DMS 273 (cell line): ENCODE measurements around the gene PTPRN2.
"Not testable (repeated sequence)": the region's sequence is repeated elsewhere in the genome, so short reads cannot be mapped to it uniquely, and the experiment has no call there.

ENCODE experiments used
- DNase-seq: peaks from one replicate; lab custom pipeline; 2025; ENCODE audit not compliant: unreplicated experiment; lab: John Stamatoyannopoulos, UW

PTPRN2 gene

DNA sequence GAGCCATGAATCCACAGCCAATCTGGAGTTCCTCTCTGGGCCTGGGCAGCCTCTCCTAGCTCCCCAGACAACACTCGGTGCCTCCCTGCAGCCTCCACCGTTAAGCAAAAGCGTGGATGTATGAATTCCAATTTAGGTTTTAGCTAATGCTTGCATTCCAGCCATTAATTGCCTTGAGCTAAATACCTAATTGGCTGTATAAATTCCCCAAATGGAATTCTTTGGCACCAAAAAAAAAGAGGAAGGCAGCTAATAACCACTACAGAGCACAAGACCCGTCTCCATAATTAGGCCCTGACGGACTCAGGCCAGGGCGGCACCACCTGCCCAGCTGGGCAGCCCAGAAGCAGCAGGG, 140.5 kb downstream of the PTPRN2 start:
- DNase-seq: no peak

DNA sequence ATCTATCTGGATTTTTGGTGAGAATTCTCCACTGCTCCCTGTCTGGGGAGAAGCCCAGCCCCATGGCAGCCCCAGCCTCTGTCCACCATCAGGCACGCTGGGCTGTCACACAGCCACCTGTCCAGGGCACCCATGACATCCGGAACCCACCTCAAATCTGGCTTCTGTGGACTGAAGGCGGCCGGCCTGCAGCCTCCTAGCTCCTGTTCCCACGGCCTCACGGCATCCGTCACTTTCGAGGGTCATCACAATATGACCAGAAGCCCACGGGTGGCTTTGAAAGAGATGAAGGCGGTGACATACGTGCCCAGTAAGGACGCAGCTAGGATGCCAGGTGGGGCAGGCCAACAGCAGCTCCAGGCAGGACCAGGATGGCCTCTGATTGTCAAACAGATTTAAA, 140.9 kb downstream of the PTPRN2 start:
- no peak for DNase-seq

DNA sequence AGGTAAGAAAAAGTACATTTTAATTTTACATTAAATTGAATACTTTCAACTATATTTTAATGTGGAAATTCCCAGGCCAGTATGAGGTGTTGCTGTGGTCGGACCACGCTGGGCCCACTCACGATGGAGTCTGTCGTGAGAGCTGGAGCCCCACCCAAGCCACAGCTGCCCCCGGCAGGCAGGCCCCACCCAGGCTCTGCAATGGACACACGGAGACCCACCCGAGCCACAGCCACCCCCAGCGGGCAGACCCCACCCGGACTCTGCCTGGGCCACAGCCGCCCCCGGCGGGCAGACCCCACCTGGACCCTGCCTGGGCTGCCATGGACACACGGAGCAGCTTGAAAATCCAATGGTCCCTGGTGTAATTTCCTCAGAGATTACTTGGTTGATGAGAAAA, 141.3 kb downstream of the PTPRN2 start:
- no peak for DNase-seq

DNA sequence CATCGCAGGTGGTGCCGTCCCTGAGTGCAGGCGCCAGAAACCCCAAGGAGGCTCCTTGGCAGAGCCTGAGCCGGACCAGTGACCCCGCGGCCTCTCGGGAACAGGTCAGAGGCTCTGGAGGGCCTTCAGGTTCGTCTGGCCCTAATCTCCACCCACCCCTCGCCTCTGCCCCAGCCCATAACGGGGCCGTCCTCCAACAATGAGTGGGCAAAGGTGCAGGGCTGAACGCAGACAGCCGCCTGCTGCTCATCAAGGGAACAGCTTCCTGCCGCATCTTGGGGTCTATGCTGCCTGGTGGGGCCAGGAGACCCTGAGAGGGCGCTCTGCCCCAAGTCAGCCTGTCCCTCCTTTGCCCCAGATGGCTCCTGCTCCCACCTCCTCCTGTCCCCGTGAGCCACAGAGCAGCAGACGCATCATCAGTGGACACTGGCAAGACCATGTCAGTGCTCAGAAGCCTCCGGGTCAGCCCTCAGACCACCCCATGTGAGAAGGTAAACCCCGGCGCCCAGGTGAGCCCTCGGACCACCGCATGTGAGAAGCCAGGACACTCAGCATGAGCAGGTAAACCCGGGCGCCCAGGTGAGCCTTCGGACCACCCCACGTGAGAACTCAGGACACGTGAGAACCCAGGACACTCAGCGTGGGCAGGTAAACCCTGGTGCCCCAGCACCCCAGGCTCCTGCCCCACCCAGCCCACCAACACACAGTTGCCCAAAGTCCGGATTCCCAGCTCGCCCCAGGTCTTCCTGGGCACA, 142.0 kb downstream of the PTPRN2 start:
- DNase-seq: no peak

DNA sequence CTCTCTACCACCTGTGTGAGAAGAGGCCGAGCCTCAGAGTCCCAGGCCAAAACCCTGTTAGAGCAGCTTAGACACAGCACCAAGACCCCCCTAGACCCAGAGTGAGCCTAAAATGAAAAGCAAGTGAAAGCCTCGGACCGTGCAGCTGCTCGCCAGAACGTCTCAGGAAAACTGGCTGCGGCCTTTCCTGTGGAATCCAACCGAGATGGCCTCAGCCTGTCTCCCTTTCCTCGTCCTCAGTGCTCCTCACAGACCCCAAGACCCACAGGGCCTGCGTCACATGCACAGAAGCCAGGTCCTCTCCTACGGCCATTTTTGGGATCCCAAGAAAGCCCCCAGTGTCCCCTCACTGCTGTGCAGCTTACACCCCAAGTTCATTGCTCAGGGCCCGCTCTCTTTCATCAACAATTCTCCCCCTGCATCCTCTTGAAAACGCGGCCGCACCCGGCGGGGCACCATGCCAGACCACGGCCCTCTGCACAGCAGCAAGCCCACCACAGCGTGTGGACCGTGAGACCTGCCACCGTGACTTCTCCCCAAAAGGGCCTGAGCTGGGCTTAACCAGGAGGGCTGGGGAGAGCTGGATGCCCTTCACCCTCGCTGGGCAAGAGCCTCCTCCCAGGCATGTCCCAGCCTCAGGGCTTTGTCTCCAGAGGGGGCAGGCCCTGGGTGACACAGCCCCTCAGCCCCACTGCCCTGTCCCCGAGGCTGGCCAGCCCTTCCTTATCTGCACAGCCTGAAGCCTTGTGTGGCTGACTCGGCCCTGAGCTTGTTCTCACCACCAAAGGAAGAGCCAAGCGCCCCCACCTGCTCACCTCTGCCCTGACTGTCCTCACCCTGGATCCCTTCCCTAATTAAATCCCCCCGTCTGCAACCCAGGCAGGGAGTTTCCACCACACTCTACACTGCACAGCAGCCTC, 142.9 kb downstream of the PTPRN2 start:
- DNase-seq: no peak

DNA sequence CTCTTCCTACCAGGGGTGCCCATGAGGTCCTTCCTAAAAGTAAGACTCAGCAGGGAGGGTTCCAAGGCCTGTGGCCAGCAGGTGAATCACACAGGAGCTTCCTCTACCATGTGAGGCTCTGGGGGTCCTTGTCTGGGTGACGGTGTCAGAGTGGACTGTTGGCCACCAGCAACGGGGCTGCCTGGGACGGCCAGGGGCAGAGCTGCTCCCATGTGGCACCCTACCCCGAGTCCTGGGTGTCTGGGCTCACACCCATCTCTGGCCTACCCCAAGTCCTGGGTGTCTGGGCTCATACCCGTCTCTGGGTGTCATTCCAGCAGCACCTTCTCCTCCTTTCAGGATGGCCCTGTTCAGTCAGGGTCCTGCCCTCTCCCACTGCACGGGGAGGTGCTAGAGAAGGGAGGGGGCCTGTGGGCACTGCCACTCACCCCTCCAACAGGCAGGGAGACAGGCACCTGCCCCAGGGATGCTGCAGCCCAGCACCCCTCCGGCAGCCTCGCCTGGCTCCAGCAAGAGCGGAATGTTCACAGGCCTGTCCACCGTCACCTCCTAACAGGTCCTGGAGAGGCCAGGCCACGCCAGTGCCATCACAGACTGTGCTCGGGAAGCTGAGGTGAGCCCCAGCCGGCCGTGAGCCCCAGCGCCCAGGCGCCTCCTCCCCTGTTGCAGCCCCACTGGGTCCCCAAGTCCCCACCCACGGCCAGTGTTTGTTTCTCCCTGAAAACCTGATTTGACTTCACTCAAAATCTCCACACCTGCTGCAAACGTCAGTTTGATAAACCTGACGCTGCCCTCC, 143.7 kb downstream of the PTPRN2 start:
- no peak for DNase-seq

DNA sequence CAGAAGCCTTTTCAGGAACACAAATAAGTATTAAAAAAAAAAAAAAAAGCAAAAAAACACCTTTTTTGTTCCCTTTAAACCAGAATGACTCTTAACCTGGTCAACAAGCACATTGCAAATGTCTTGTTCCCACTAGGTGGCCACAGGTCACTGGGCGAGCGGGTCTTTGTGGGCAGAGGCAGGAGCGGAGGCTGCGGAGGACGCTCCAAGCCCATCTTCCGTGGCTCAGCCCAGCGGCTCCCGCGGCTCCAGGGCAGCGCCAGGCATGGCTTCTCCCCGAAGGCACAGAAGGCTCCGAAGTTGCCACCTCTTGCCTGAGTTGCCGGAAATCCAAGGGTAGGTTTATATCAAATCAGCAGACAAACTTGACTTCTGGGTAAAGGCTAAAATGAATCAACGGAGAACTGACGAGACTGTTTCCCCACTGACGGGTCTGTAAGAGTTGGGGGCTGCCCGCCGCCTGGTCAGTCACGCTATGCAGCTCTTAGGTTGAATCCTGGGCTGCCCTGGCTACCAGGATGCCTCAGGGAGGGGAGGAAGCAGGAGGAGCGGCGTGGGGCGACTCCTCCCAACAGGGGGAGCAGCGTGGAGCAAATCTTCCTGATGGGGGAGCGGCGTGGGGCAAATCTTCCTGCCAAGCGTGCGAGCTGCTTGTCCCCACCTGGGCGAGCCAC, 144.5 kb downstream of the PTPRN2 start:
- DNase-seq: no peak

DNA sequence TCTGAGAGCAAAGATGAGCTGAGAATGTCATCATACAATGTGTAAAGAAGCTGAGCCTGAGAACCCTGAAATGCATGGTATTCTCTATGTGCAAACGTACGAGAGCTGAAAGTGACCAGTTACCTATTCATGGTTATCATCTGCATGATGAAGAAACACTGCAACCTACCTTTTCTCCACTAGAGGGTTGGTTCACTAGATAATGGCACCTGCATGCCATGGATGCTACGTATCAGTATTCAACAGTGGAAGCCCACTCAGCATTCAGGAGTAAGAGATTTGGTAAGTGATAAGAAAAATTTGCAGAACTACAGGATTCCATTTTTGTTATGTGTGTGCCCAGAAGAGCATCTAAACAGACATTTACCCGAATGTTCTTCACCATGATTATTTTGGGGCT, 145.4 kb downstream of the PTPRN2 start:
- peak; percentile 51 for DNase-seq

DNA sequence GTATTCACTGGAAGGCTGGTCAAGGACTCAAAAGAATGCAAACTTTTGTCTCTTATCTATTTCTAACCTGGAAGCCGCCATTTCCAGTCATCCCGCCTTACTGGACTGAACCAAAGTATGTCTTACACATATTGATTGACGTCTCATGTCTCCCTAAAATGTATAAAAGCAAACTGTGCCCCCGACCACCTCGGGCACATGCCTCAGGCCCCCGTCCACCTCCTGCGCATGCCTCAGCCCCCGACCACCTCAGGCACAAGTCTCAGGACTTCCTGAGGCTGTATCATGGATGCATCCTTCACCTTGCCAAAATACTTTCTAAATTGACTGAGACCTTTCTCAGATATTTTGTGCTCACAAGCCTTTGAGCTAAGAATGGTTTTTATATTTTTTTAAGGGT, 148.6 kb downstream of the PTPRN2 start:
- no peak for DNase-seq

DNA sequence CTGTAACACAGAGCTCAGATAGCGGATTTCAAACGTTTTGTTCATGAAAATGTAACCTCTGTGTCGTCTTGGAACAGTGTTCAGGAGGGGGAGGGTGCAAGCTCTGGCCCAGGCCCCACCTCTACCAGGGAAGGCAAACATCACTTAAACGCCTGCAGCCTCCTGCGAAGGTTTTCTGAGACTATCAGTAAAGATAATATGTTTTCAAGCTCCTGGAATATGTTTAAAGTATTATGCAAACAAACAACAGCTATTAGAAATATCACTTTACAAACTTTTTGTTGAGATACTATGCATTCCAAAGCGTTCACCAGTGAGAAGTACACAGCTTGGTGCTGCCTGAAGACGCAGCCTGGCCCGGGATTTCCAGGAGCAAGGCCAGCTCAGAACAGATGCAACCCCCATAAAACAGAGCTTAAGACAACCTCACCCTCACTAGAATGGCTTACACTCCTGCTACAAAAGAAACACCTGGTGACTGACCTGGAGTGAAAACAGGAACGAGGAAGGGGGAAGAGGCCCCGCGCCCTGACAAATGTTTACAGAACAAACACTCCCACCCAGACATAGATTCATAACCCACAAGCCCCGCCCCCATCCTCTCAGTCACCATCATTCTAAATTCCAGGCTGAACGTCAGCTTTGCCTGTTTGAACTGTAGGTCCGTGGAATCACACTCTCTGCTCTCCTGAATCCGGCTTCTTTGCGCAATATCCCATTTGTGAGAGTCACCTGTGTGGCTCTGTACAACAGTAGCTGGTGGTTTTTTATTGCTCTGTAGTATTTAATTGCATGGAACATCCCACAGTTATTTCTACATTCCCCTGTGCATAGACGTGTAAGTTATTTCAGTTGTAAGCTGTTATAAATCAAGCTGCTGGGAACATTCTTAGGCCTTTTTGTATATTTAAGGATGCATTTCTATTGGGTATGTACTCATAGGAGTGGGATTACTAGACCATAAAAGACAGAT, 155.0 kb downstream of the PTPRN2 start:
- DNase-seq: no peak

DNA sequence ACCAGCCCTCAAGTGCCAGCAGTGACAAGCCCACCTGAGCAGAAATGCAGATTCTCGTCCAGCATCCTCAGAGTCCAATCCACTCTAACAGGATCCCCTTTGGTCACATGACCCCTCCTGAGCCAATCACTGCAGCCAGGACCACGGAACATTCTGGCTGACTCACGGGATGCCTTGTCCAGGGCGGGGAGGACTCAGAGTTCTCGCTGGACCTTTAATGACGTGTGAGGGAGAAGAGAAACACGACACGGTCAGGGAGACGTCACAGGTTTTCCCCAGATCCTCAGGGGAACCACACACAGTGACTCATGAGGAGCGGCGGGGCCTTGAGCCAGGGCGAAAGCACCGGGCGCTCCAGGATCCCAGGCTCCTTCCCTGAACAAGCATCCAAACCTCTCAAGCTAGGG, 155.7 kb downstream of the PTPRN2 start:
- DNase-seq: no peak

DNA sequence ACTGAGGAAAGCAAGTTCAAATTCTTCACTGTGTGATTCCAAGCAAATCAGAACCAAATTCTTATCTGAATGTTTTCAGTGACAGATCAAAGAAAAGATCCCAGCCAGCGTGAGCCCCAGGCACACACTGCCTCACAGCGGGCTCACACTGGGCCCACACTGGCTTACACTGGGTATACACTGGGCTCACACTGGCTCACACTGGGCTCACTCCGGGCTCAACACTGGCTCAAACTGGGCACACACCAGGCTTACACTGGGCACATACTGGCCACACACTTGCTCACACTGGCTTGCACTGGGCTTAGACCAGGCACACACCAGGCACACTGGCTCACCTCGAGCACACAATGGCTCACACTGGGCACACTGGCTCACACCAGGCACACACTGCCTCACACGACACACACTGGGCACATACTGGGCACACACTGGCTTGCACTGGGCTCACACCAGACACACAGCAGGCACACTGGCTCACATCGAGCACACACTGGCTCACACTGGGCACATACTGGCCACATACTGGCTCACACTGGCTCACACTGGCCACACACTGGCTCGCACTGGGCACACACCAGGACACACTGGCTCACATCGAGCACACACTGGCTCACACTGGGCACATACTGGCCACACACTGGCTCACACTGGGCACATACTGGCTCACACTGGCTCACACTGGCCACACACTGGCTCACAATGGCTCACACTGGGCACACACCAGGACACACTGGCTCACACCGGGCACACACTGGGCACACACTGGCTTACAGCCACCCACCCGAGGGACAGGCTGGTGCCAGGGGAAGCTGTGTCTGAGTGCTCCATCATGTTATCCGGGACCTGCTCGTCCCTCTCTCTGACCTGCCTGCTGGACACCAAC, 156.3 kb downstream of the PTPRN2 start:
- DNase-seq: no peak

DNA sequence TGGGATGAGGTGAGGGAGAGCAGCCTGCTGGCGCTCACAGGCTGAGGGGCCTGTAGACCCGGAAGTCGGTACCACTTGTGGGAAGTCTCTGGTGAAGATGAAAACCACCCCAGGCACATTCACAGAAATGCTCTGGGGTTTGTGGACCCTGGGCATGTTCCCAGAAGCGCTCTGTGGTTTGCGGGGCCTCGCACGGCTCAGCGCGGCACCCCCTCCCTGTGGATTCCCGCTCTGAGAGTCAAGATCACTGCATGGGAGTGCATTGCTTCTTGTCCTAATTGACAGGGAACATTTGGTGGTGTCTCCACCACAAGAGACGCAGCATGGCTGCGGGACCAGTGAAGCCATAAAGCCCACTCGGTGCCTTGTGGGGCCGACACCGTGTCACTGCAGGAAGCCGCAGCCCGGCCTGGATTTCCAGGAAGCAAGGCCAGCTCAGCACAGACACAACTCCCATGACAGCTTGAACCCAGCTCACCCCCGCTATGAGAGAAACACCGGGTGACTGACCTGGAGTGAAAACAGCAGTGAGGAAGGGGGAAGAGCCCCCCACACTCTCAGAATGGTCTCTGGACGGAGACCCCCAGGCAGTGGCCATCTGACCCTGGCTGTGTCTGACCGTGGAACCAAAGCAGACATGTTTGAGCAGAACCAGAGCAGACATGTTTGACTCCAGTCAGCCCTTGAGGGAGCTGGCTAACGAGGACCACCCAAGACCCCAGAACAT, 157.2 kb downstream of the PTPRN2 start:
- no peak for DNase-seq

DNA sequence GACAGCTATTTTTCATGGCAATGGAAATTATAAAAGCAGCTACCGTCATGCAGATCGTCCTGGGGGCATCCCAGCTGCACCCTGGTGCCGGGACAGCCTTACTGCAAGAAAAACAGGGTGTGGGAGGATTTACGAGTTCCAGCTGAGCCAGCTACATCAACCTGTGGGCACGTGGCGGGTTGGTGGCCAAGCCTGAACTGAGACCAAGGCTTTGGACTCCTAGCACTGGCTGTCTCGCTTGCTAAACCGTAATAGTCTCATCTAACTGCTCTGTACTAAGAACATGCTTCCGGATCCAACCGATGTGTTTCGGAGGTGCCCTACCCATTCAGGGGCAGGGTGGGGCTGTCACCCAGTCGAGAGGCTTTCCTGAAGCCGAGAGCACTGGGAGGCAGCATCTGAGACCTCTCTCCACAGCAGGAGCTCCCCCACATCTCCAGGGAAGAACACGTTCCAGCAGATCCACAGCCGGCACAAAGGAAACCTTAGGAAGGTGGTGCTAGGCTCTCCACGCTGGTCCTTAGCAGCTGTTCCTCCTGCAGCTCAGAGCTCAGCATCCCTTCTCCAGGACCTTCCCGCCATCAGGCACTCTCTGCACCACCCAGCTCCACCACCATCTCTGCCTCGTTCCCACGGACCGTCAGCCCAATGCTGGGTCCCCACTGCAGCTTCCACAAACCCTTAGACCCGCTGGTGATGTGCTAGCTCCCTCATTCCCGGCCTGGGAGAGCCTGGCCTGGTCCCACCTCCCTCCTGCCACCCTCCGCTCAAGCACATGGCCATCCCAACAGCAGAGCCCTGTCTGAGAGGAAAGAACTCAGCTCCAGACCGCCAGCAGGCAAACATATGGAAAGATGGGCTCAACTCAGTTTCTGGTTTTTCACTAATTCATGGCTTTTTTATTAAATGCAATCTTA, 158.5 kb downstream of the PTPRN2 start:
- no peak for DNase-seq

DNA sequence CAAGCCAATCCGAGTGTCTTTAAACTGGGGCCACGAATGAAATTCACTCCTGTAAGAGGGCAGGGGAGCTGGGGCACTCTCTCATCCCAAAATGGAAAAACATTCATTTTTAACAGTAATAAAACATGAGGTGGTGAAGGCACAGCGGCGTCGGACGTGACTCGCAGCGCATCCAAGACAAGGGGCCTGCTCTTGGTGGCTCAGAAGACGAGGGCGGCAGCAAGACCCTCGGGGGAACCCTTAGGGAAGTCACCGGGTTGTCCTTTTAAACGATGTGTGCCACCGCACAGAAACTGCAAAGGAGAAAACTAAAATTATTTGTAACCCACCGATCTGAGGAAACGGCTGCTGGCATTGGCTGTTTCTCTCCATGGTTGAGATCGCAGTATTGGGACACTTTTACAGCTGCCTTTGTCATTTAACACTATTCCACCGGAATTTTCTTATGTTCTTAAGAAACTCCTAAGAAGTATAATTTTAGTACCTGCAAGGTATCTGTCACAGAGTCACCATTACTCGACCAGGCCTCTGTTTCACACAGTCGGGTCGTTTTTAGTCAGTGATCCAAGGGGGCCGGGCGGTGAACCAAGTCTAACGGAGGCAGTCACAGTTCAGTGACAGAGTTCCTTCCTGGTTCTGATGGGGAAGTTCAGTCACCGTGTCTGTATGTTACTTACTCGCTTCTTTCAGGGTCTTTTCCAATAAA, 159.3 kb downstream of the PTPRN2 start:
- no peak for DNase-seq

DNA sequence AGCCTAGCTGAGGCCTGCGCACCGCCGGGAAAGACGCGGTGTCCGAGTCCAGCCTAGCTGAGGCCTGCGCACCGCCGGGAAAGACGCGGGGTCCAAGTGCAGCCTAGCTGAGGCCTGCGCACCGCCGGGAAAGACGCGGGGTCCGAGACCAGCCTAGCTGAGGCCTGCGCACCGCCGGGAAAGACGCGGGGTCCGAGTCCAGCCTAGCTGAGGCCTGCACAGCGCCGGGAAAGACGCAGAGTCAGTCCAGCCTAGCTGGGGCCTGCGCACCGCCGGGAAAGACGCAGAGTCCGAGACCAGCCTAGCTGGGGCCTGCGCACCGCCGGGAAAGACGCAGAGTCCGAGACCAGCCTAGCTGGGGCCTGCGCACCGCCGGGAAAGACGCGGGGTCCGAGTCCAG, 161.9 kb downstream of the PTPRN2 start:
- DNase-seq: not testable (repeated sequence)

DNA sequence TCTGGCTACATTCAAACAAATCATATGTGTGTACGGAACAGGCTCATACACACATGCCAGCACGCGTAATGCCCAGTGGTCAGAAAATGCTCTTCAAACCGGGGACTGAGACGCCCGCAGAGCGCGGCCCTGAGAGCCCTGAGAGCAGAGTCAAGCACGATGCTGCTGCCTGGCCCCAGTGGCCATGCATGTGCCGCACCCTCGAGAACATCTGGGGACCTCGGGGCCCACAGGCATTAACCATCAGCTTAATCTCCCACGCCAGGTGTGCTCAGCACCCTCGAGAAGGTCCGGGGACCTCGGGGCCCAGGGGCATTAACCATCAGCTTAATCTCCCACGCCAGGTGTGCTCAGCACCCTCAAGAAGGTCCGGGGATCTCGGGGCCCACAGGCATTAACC, 163.1 kb downstream of the PTPRN2 start:
- no peak for DNase-seq
